Stimulated activated CD8-positive, alpha-beta memory T cell treated with anti-CD3 and anti-CD28 coated beads, Interleukin-15, amount 100 ng/mL, for 4 hours (primary cell): Measurements from ENCODE around the gene MRTFB.

Experiments
- DNase-seq, 2 donors: peaks; one replicate each; pipeline ENCODE4 v3.0.0-alpha.2; 2020; ENCODE audit warnings: low read depth in 2 of 2

Gene MRTFB

DNA sequence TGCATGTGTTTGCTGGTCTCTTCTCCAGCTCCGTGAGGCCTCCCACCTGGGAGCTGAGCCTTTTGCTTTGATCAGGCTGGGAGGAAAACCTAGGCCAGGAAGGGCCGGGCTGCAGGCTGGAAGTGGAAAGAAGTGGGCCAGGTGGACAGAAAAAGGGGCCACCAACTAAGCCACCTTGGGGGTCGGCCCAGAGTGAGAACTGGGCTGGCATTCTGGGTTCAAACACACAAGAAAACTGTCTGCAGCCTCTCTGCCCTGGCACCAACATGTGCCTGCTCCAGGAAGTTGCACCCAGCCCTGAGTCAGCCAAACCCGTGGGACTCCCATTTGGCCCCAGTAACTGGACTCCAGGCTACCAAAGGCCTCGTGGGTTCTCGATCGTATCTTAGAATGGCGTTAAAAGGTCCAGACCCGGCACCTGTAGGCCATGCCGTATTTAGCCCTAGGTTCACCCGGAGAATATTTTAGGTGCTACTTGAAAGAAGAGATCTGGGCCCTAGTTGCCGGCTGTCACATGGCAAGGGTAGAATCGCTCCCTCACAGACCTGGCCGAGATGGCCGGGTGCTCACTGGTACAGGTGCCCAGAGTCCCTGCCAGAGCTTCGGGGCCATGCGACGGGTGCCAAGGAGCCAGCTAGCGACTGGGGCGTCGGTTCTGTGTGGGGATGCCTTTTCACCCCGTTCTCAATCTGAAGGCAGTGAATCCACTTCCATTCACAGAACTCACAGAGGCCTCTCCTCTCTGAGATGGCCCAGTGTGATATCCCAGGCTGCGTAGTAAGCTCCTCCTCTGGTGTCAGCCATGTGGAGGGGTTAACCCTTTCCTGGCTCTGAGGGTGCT lies 236.6 kb downstream of the MRTFB start:
- no peak for DNase-seq

DNA sequence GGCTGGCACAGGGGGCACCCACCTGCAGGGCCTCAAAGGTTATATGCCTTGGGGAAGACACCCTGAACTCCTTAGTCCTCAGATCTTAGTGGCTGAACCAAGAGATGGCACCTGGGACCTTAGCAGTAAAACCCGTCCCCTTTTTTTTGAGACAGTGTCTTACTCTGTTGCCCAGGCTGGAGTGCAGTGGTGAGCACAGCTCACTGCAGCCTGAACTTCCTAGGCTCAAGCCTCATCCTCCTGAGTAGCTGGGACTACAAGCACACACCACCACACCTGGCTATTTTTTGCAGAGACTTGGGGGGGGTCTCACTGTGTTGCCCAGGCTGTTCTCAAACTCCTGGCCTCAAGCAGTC lies 237.2 kb downstream of the MRTFB start:
- DNase-seq, result no peak

DNA sequence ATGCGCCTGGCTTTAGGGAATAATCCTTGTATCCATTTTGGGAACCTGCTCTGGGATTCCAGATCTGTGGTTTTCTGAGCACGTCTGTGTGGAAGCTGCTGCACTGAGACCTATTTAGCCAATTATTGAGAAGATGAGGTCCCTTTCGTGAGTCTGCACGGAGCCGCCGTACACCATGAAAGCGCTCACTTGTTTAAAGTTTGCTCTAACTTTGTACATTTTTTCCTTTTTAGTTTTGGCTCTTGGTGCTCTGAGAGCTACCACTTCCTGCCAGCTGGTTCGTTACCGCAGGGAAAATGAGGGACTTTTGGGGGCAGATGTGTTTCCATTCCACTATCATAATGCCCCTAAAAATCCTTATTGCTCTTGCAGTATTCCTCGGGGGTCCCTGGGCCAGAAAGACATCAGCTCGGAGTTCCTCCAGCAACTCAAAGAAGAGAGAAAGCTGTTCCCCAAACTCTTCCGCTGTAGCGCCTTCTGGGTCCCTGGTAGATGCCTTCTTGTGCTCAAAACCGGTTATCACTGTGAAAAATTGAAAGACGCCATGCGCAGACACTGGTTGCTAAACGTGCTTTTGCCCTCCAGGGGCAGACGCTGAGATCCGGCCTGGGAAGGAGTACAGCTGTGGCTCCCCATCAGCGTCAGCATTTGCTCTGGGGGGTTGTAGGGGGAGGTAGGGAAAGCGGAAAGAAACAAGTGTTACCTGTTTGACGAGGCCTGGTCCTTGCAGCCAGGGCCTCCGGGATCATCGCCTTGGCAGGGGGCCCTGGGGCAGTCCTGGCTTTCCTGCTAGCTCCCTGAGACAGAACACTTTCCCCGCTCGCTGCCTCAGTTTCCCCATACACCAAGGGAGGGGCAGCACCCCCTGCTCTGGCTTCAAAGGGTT lies 238.1 kb downstream of the MRTFB start:
- no peak for DNase-seq

DNA sequence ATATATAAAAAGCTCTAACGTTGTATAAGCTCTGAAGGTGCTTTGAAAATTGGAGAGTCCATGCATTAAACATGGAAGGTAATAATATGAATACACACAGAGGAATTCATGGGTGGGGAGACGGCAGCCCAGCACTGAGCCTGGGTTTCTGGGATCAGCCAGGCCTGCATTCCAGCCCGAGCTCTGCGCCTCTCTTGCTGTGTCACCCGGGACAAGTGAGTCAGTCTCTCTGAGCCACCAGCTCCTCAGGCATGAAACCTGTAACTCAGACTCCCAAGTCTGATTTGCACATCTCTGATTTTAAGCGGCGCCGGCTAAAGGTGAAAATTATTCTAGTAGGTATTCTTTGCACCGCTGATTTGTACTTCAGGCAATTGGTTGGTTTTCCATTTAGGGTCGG lies 238.8 kb downstream of the MRTFB start:
- no peak for DNase-seq

DNA sequence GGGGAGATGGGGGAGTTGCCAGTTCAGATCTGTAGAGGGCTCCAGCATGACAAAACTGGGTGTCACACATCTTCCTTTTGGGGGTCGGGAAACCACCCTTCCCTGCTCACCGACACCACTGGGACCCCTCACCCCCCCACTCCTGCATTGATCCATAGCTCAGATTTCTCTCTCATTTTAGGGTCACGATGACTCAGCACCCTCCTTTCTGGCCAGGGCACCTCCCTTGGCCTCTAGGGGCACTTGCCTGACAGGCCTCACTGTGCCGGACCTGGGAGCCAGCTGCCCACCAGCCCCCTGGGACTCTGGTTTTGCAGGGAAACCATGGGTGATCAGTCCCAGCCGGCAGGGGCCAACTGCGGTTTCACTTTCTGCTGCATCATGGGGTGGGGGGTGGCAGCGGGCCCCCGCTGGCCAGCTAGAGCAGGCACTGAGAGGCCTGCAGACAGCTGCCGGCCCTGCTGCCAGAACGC lies 239.4 kb downstream of the MRTFB start:
- DNase-seq, result no peak

DNA sequence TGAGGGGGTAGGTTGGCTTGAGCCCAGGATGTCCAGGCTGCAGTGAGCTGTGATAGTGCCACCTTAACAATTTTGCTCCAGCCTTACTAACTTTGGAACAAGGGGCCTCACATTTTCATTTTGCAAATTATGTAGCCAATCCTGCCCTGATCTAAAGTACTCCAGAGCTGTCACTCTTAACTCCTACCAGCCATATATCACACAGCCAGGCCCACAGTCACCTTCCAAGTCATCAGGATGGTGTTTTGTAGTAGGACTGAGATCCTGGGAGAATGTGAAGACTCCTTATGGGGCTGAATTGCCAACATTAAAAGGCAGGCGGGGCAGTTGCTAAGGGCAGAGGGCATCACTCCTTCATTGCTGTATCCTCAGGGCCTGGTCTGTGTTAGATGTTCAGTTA lies 243.0 kb downstream of the MRTFB start:
- DNase-seq, result no peak

DNA sequence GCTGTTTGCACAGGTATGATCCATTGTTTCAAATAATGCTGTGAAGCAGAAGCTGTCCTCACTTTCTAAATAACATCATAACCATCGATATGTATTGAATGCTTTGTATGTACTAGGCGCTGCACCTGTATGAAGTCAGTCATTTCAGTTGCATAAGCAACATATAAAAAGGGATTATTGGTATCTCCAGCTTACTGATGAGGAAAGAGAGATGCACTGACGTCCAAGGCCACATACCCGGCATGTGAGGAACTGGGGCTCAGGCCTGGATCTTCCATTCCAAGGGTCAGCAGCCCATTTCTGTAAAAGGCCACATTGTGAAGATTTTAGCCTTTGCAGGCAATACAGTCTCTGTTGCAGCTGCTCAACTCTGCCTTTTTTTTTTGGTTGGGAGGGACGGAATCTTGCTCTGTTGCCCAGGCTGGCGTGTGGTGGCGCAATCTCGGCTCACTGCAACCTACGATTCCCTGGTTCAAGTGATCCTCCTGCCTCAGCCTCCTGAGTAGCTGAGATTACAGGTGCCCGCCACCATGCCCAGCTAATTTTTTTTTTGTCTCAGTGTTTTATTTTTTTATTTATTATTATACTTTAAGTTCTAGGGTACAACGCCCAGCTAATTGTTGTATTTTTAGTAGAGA lies 244.7 kb downstream of the MRTFB start:
- no peak for DNase-seq
